Mucosa of stomach (tissue), 1 donor: ENCODE results near the gene NFKBIA.

ENCODE experiments used
- H3K27me3 ChIP-seq: one replicate; pipeline ENCODE4 v1.7.0; 2013; ENCODE audit warnings: mild to moderate bottlenecking, low read length; ENCODE audit not compliant: control insufficient read depth, insufficient read depth
- H3K36me3 ChIP-seq: one replicate; pipeline ENCODE4 v1.7.0; 2013; ENCODE audit warnings: low read length; ENCODE audit not compliant: control insufficient read depth, insufficient read depth
- H3K4me1 ChIP-seq: one replicate; pipeline ENCODE4 v1.7.0; 2013; ENCODE audit warnings: mild to moderate bottlenecking, low read length; ENCODE audit not compliant: control insufficient read depth, insufficient read depth
- H3K4me3 ChIP-seq: one replicate; pipeline ENCODE4 v1.7.0; 2013; ENCODE audit warnings: low read length
- H3K9ac ChIP-seq: one replicate; pipeline ENCODE4 v1.7.0; 2013; ENCODE audit warnings: mild to moderate bottlenecking, low read length, moderate library complexity
- H3K9me3 ChIP-seq: one replicate; pipeline ENCODE4 v1.7.0; 2013; ENCODE audit warnings: mild to moderate bottlenecking, low read length, moderate library complexity; ENCODE audit not compliant: control insufficient read depth
- donor health status: Pancreatic carcinoma.

Gene NFKBIA

DNA sequence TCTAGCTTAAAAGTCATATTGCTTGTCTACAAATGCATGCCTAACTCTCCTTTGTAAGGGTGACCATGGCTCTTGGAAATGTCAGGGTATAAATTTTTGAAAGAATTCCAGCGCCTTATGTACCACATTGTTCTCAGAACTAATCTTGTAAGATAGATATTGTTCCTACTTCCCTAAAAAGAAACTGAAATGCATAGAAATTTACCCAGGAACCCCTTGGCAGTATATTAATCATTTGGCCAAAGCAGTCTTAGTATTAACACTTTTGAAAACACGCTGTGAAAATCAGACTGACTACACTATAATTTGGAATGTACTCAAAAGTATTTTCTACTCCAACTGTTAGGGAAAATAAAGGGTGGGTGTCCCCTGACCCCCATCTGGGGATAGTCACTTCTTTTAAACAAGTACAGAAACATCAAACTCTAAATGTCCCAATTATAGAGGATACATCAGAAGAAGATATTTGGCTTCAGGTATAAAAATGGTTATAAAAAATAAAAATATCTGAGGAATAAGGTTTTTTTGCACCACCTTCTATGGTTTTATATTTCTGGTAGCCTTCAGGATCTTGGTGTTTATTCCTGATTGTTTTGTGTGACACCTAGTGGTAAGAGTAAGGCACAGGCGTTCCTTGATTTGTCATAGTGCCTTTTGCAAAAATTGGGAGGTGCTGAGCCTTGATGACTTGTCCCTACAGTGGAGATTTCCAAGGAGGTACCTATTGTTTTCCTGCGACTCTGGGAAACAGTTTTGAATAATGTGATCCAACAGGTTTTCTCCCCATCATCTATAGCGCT is 2.2 kb upstream of the NFKBIA start:
- Histone ChIP-seq H3K4me1 (peaks cover 26% of the 10 kb centered on the region), H3K9me3 (no peaks in the 10 kb centered on the region), H3K9ac (no peak overlapping the region), H3K36me3 (peaks cover 18% of the 10 kb centered on the region), H3K4me3 (no peak overlapping the region), H3K27me3 (no peaks in the 10 kb centered on the region)

DNA sequence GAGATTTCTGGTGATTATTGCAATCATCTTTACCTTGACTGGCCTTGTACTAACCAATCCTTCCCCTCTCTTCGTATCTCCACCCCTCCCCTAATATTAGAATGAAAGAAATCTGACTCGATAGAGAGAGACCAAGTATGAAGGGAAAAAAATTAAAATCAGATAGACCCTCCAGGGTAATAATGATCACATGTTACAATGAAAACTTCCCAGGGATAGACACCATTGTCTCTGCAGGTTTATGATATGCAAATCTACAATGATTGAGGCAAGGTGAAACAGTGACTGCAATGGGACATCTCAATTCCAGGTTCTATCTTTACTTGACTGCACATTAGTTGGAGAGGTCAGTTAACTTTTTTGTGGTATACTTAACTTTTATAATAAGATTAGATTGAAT is 1.5 kb upstream of the NFKBIA start:
- H3K4me3 ChIP-seq: no peak overlapping the region
- H3K36me3 ChIP-seq: peaks cover 23% of the 10 kb centered on the region
- no peaks in the 10 kb centered on the region for H3K27me3 ChIP-seq
- peaks cover 28% of the 10 kb centered on the region for H3K4me1 ChIP-seq
- H3K9me3 ChIP-seq: no peaks in the 10 kb centered on the region
- H3K9ac ChIP-seq: peak overlapping the region; percentile 98

DNA sequence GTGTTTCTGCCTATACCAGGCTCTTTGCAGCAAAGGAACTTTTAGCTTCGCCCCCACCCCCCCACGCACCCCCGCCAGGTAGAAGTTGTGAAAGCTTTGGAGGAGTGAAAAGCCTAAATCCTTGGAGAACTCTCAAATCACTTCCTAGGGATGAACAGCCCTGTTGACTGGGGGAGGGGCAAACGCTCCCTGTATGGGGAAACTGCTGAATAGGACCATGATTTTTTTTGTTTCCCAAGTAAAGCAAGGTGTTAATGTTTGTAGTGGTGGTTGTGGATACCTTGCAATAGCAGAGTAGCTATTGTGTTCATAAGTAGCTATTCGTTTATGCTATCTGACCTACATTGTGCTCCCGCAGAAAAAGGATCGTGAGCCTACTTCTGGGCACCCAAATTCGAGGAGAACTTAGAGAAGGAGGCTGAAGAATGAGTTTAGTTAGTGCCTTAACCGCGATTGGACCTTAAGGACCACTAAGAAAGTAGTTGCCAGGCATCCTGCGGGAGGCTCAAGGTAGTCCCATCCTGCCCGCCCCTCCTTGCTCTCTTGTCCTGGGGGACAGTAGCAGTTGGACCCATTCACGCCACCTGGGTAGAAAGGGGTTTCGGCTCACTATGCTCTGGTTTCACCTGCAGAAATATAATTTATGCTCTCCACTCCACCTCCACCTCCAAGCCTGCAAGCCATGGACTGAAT is 901 bp upstream of the NFKBIA start:
- H3K9ac ChIP-seq: peak overlapping the region; percentile 98
- peak overlapping the region; percentile 89 for H3K4me3 ChIP-seq
- no peaks in the 10 kb centered on the region for H3K9me3 ChIP-seq
- H3K36me3 ChIP-seq: peaks cover 30% of the 10 kb centered on the region
- H3K4me1 ChIP-seq: peaks cover 31% of the 10 kb centered on the region
- H3K27me3 ChIP-seq: no peaks in the 10 kb centered on the region

DNA sequence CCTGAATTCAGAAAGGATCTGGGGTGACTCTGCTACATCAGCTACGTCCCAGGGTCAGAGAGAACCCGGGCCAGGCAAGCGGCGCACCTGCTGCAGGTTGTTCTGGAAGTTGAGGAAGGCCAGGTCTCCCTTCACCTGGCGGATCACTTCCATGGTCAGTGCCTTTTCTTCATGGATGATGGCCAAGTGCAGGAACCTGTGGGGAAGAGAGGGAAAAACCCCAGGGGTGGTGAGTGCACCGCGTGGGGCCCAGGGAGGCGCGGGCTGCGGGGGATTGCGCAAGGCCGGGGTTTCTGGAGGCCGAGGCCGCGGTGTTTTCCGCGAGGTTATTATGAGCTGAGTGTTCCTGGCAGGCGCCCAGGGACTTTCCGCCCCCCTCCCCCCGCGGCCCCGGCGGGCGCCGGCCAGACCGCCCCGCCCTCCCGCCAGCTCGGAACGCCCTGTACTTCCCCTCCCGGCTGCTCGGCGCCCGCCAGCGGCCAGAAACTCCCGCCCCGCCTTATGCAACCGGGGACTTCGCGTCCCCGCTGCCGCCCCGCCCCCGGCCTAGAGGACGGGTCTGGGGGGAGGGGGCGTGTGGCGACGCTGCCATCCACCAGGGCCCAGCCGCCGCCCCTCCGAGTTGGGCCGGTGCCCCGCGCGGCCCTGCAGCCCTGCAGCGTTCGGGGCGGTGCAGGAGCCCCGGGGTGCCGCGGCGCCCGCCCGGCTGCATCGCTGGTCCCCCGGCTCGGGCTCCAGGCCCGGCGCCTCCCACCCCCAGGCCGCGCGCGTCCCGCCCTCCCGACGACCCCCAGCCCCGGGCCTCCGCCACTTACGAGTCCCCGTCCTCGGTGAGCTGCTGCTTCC is 723 bp downstream of the NFKBIA start:
- peak overlapping the region; percentile 99 for H3K9ac ChIP-seq
- H3K36me3 ChIP-seq: peaks cover 34% of the 10 kb centered on the region
- no peaks in the 10 kb centered on the region for H3K27me3 ChIP-seq
- H3K4me1 ChIP-seq: peaks cover 40% of the 10 kb centered on the region
- H3K4me3 ChIP-seq: peak overlapping the region; percentile 98
- H3K9me3 ChIP-seq: no peaks in the 10 kb centered on the region

DNA sequence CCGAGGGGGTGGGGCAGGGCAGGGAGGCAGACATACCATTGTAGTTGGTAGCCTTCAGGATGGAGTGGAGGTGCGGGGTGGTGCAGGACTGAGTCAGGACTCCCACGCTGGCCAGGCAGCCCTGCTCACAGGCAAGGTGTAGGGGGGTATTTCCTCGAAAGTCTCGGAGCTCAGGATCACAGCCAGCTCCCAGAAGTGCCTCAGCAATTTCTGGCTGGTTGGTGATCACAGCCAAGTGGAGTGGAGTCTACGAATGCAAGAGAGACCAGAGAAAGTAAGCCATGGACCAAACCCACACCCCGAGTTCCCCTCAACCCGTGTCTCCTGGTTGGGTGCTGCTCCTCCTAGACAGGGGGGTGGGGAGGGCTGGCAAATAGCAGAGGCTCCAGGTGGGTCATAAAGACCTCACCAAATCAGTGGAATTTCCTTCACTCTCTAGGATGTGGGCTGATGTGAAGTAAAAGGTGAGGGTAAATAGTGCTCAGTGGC is 1.4 kb downstream of the NFKBIA start:
- peak overlapping the region; percentile 99 for H3K9ac ChIP-seq
- H3K9me3 ChIP-seq: no peaks in the 10 kb centered on the region
- H3K4me1 ChIP-seq: peaks cover 47% of the 10 kb centered on the region
- H3K27me3 ChIP-seq: no peaks in the 10 kb centered on the region
- H3K4me3 ChIP-seq: peak overlapping the region; percentile 98
- peaks cover 34% of the 10 kb centered on the region for H3K36me3 ChIP-seq

DNA sequence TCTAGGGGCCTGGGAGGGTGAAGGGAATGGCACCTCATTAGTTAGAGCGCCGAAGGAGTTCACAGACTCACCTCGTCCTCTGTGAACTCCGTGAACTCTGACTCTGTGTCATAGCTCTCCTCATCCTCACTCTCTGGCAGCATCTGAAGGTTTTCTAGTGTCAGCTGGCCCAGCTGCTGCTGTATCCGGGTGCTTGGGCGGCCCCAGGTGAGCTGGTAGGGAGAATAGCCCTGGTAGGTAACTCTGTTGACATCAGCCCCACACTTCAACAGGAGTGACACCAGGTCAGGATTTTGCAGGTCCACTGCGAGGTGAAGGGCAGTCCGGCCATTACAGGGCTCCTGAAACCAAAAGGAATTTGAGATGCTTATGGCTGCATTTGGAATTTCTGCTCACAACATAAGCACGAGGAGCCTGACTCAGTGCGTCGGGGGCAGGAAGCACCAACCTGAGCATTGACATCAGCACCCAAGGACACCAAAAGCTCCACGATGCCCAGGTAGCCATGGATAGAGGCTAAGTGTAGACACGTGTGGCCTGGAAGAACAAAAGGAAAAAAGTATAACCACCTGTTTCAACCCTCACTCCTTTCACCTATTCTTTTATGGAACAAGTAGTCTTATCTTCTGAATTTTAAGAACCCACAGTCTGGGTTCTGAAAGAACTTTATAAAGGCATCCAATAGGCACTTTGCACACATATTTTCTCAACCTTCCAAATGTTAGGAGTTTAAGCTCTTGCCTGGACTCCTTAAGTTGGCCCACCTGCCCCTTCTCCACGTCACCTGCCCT is 2.0 kb downstream of the NFKBIA start:
- peak overlapping the region; percentile 98 for H3K4me3 ChIP-seq
- H3K36me3 ChIP-seq: peaks cover 34% of the 10 kb centered on the region
- no peaks in the 10 kb centered on the region for H3K27me3 ChIP-seq
- no peaks in the 10 kb centered on the region for H3K9me3 ChIP-seq
- peaks cover 53% of the 10 kb centered on the region for H3K4me1 ChIP-seq
- peak overlapping the region; percentile 99 for H3K9ac ChIP-seq

DNA sequence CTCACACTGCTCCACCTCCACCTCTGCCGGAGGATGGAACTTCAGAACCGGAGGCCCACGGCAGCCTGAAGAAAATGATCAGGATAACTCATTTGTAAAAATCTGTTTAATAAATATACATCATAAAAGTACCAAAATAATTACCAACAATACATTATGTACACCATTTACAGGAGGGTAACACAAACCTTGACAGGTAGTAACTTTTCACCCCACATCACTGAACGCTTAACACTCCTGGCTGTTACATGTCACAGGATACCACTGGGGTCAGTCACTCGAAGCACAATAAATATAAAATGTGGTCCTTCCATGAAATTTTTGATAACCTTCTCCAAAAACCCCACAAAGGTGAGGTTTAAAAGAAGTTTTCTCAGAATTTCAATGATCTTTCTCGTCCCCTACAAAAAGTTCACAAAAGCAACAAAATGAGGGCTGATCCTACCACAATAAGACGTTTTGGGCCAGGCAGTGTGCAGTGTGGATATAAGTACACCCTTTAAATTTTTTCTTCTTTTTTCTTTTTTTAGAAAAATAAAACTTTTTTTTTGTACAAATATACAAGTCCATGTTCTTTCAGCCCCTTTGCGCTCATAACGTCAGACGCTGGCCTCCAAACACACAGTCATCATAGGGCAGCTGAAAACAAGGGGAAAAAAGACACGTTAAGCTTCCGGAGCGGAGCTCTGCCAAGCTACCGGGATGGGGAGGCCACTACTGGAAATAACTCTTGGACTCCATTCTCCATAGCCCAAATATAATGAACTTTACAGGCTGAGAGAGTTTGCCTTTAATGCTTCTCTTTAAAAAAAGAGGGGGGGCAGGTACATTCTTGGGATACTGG is 2.9 kb downstream of the NFKBIA start:
- Histone ChIP-seq H3K9me3 (no peaks in the 10 kb centered on the region), H3K4me1 (peaks cover 54% of the 10 kb centered on the region), H3K27me3 (no peaks in the 10 kb centered on the region), H3K36me3 (peaks cover 34% of the 10 kb centered on the region), H3K4me3 (peak overlapping the region; percentile 98), H3K9ac (peak overlapping the region; percentile 99)

DNA sequence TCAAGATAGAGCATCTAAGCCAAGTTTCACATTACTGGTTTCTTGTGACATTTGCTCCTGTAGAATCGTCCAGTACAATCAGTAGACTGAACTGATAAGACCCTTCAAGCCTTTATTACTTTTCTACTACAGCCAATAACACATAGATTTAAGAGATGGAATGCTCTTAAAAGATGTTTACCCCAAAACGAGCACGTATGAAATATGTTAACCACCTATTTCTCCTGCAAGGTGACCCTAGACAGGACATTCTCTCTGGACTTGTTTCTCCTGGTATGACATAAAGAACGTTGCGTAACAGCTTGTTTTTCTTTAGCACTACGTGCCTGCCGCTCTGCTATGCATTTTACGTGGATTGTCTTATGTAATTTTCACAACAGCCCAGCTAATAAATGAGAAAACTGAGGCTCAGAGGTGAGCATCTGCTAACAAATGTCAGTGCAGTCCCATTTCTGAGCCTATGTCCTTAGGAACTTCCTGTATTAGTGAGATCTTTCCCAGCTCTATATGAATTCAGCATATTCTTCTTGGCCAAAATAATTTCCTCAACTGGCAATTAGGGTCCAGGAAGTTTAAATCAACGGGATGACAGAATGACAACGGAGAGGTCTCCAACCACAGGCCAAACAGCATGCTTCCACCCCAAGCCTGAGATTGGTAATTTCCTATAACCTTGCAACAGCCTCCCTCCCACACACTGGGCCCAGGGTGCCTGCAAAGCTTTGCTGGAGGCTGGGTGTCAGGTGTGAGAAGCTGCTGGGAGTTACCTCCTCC is 3.7 kb downstream of the NFKBIA start:
- peak overlapping the region; percentile 99 for H3K9ac ChIP-seq

DNA sequence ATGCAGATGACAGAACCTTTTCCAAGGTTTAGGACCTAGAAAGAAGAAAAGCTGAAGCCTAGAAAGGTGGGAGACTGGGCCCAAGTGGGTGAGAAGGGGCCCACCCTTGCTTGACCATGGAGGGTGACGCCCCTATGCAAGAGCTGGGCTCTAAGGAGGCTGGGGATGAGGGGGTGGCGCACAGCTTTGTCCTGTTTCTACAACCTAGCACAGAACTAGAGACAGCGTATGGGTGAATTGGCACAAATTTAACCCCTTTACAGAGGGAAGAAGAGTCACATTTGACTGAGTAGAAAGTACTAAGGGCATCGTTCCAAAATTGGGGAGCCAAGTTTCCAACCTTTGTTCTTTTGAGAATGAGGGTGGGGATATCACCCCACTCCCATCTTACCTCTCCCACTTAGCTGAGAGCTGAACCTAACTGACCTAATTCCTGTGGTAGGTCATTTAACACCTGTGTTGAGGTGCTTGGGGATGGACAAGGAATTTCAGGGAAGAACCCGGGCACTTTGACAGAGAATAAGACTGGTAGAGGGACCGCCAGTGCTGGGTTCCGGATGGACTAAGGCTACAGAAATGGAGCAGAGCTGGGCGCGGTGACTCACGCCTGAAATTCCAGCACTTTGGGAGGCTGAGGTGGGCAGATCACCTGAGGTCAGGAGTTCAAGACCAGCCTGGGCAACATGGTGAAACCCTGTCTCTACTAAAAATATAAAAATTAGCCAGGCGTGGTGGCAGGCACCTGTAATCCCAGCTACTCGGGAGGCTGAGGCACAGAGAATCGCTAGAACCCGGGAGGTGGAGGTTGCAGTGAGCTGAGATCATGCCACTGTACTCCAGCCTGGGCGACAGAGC is 5.2 kb downstream of the NFKBIA start:
- Histone ChIP-seq H3K4me1 (peaks cover 42% of the 10 kb centered on the region), H3K36me3 (peaks cover 34% of the 10 kb centered on the region), H3K4me3 (no peak overlapping the region), H3K9ac (no peak overlapping the region), H3K9me3 (no peaks in the 10 kb centered on the region), H3K27me3 (no peaks in the 10 kb centered on the region)

More for the DNA sequence above, 3.7 kb downstream of the NFKBIA start:
- peak overlapping the region; percentile 40 for H3K4me3 ChIP-seq
- no peaks in the 10 kb centered on the region for H3K27me3 ChIP-seq
- peaks cover 49% of the 10 kb centered on the region for H3K4me1 ChIP-seq
- peaks cover 34% of the 10 kb centered on the region for H3K36me3 ChIP-seq
- no peaks in the 10 kb centered on the region for H3K9me3 ChIP-seq
